Activated T-cell treated with anti-CD3 and anti-CD28 coated beads, Interleukin-2, amount 50 U/mL, for 24 hours (primary cell): ENCODE measurements around the gene ADAMTSL3.

Experiments
- DNase-seq: peaks from one replicate; pipeline ENCODE4 v3.0.0-alpha.2; 2020
- H3K27ac Mint-ChIP-seq: 2 replicates; pipeline ENCODE4 v1.8.0; 2020; ENCODE audit warnings: mild to moderate bottlenecking, mixed read lengths
- H3K27me3 Mint-ChIP-seq: 2 replicates; pipeline ENCODE4 v1.8.0; 2020; ENCODE audit warnings: mixed read lengths
- H3K36me3 Mint-ChIP-seq: 2 replicates; pipeline ENCODE4 v1.8.0; 2020; ENCODE audit warnings: low read depth, mixed read lengths
- H3K4me1 Mint-ChIP-seq: 2 replicates; pipeline ENCODE4 v1.8.0; 2020; ENCODE audit warnings: low read depth, mixed read lengths
- H3K4me3 Mint-ChIP-seq: 2 replicates; pipeline ENCODE4 v1.8.0; 2020; ENCODE audit warnings: mild to moderate bottlenecking, moderate library complexity, mixed read lengths
- H3K9me3 Mint-ChIP-seq: 2 replicates; pipeline ENCODE4 v1.8.0; 2020; ENCODE audit warnings: mixed read lengths

The ADAMTSL3 gene

DNA sequence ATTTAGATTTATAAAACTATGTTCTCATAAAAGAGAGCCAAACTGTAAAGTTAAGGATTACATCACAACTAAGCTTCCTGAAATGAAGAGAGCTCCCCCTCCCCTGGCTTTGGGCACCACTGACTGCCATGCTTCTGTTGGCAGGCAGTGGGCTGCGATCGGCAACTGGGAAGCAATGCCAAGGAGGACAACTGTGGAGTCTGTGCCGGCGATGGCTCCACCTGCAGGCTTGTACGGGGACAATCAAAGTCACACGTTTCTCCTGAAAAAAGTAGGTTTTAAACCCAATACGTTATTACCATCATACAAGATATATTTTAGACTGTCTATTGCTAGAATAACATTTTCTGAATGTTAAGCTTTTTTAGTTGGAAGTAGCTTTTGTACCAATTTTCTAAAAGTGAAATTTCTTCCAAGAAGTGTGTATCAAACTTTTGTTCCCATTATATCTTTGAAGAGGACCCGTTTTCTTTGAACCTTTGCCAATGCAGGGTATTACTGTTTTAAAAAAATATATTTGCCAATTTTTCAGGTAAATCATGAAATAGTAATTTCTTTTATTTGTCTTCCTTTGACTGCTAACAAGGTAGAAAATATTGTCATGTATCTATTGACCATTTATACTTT lies 184.1 kb downstream of the ADAMTSL3 start:
- peaks cover 7% of the 10 kb centered on the region for H3K27me3 Mint-ChIP-seq
- no peak overlapping the region for H3K27ac Mint-ChIP-seq
- DNase-seq: no peak
- H3K4me1 Mint-ChIP-seq: no peaks in the 10 kb centered on the region
- H3K9me3 Mint-ChIP-seq: no peaks in the 10 kb centered on the region
- no peak overlapping the region for H3K4me3 Mint-ChIP-seq
- H3K36me3 Mint-ChIP-seq: no peaks in the 10 kb centered on the region

DNA sequence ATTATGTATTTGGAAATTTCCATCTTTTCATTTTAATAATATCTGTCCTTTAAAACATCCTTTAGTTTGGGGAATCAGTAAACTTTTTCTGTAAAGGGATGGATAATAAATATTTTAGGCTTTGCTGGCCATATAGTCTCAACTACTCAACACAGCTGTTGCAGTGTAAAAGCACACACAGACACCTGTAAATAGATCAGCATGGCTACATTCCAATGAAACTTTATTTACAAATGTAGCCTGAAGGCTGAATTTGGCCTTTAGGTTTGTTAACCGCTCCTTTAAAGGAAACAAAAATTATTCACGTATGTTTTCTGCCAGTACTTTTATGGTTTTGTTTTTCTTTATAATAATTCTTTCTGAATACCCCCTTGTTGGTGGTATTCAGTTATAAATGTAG lies 184.8 kb downstream of the ADAMTSL3 start:
- peaks cover 3% of the 10 kb centered on the region for H3K27me3 Mint-ChIP-seq
- H3K4me1 Mint-ChIP-seq: no peaks in the 10 kb centered on the region
- H3K36me3 Mint-ChIP-seq: no peaks in the 10 kb centered on the region
- H3K27ac Mint-ChIP-seq: no peak overlapping the region
- DNase-seq: no peak
- H3K9me3 Mint-ChIP-seq: no peaks in the 10 kb centered on the region
- H3K4me3 Mint-ChIP-seq: no peak overlapping the region

DNA sequence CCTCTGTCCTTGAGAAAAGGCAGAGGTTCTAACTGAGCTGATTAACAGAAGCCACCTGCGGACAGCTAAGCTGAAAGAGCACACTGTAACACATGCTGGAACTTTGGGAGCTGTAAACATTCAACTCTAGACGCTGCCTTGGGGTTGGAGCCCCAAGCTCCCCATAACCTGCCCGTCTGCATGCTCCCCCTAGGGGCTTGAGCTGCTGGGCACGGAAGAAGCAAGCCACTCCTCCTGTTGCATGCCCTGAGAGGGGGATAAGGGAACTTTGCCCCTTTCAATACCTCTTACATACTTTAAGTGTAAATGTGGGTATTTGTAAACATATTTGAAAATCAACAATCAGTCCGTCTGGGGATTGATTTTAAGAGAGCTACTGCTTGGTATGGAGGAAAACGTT lies 188.4 kb downstream of the ADAMTSL3 start:
- Mint-ChIP-seq H3K4me1 (no peaks in the 10 kb centered on the region), H3K4me3 (no peak overlapping the region), H3K27me3 (no peaks in the 10 kb centered on the region), H3K36me3 (no peaks in the 10 kb centered on the region), H3K9me3 (no peaks in the 10 kb centered on the region), H3K27ac (no peak overlapping the region)
- DNase-seq: no peak

DNA sequence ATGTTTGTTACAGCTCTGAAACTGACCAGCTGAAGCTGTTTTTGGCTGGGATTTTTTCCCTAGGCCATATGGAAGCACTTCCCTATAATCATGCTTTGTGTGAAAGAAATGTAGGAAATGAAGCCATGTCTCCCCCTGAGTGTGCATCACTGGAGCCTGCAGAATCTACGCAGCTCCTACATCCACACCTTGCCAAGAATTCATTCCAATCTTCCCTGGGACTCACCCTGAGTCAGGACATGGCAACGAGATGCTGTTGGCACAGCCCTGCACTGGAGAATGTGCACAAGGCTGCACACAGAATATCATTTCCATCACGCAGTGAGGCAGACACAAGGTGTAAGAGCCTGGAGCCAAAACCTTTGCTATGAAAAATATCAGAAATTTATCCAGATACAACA lies 189.5 kb downstream of the ADAMTSL3 start:
- DNase-seq: no peak
- H3K27ac Mint-ChIP-seq: no peak overlapping the region
- no peaks in the 10 kb centered on the region for H3K4me1 Mint-ChIP-seq
- H3K9me3 Mint-ChIP-seq: no peaks in the 10 kb centered on the region
- no peaks in the 10 kb centered on the region for H3K36me3 Mint-ChIP-seq
- no peak overlapping the region for H3K4me3 Mint-ChIP-seq
- no peaks in the 10 kb centered on the region for H3K27me3 Mint-ChIP-seq

DNA sequence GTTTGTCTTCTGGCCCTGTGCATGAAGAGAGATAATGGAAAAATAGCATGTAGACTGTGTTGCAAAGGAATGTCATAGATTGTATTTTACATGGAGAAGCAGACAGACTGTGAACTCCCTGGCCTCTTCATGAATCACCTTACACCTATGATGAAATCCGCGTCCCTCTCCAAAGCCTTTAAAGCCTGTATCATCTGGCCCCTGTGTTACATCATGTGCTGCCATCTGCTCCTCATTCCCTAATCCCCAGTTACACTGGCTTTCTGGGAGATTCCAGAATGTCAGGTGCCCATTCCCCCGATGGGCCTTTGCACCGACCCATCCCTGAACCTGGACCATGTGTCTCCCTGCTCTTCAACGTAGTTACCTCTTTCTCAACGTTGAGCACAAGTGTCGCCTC lies 190.8 kb downstream of the ADAMTSL3 start:
- no peaks in the 10 kb centered on the region for H3K4me1 Mint-ChIP-seq
- H3K9me3 Mint-ChIP-seq: no peaks in the 10 kb centered on the region
- no peak overlapping the region for H3K4me3 Mint-ChIP-seq
- DNase-seq: no peak
- H3K27ac Mint-ChIP-seq: no peak overlapping the region
- no peaks in the 10 kb centered on the region for H3K27me3 Mint-ChIP-seq
- H3K36me3 Mint-ChIP-seq: no peaks in the 10 kb centered on the region

DNA sequence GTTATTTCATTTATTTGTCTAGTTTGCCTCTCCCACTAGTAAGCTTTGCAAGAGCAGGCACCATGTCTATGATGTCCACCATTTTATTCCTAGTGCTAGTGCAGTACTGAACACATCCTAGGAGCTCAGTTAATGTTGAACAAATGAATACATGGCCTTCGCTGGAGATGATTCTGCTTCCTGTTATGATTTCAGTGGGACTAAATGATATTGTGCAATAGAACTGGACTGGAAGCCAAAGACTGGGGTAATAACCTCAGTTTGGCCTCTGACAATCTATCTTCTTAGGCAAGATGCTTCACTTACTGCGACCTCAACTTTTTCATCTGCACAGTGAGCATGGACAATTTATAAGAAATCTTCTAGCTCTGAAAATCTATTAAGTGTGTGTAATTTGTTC lies 191.3 kb downstream of the ADAMTSL3 start:
- DNase-seq: no peak
- no peak overlapping the region for H3K27ac Mint-ChIP-seq
- H3K36me3 Mint-ChIP-seq: no peaks in the 10 kb centered on the region
- H3K27me3 Mint-ChIP-seq: no peaks in the 10 kb centered on the region
- H3K4me3 Mint-ChIP-seq: no peak overlapping the region
- no peaks in the 10 kb centered on the region for H3K4me1 Mint-ChIP-seq
- H3K9me3 Mint-ChIP-seq: no peaks in the 10 kb centered on the region

DNA sequence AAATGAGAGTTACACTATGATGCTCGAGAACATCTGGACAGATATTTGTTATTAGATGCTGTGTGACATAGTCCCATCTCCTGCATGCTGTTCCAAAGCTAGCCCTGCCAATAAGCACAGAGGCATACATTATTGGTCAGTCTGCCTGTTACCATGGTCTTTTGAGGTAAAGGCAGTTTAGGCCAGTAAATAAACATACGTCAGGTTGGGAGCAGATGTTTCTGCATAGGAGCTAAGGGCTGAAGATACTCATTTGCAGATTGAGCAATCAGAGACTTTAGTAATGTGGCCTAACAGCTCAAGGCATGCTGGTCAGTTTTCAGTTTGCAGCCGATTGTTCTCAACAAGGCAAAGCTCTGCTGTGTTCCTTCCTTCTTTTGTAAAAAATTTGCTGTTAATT lies 192.9 kb downstream of the ADAMTSL3 start:
- Mint-ChIP-seq H3K27ac (no peak overlapping the region), H3K4me1 (no peaks in the 10 kb centered on the region), H3K27me3 (no peaks in the 10 kb centered on the region), H3K36me3 (no peaks in the 10 kb centered on the region), H3K9me3 (no peaks in the 10 kb centered on the region), H3K4me3 (no peak overlapping the region)
- no peak for DNase-seq

DNA sequence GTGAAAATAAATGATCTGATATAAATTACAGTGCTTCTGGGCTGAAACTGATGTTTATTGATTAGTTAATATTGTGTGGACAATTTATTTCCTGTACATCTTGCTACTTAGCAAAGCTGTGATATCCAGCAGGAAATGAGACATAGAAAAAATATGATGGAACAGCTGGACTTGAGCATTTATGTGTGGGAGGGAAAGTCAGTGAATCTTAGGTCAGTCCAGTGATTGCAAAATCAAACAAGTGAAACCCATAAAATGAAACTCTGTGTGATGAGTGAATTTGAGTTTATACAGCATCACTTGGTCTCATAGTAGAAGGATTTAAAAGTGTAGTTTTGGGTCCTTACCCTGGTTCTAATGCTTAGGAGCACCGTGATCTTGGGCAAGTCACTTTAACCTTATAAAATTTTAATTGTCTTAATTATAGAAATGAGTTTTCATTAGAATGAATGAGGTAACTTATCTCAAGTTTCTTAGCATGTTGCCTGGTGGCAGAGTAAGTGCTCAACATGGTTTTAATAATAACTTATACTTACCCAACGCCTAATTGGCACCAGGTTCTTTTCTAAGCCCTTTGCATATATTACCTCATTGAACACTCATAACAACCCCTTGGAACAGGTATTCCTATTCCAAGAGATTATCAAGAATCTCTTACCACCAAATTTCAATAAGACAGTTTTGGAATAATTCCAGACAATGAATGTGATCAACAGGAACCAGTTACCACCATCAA lies 194.6 kb downstream of the ADAMTSL3 start:
- no peak overlapping the region for H3K27ac Mint-ChIP-seq
- no peaks in the 10 kb centered on the region for H3K4me1 Mint-ChIP-seq
- H3K36me3 Mint-ChIP-seq: no peaks in the 10 kb centered on the region
- no peak overlapping the region for H3K4me3 Mint-ChIP-seq
- H3K9me3 Mint-ChIP-seq: no peaks in the 10 kb centered on the region
- no peak for DNase-seq
- H3K27me3 Mint-ChIP-seq: no peaks in the 10 kb centered on the region

DNA sequence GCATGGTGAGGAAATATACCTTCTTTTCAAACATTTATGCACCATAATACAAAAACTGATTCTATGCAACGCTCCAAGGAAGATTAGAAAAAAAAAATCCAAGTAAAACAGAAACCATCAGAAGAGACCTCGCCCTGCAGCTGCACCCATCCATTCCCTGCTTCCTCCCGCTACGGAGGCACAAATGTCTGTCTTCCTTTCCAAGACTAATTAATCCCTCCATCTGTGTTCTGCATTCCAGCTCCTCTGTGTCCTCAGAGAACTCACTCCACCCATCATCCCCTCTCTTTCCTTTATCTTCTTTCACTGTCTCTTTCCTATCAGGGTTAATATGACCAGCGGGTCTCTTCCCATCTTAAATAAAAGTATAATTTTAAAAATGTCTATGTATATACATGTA lies 196.1 kb downstream of the ADAMTSL3 start:
- Mint-ChIP-seq H3K27ac (no peak overlapping the region), H3K4me1 (no peaks in the 10 kb centered on the region), H3K9me3 (no peaks in the 10 kb centered on the region), H3K4me3 (no peak overlapping the region), H3K36me3 (no peaks in the 10 kb centered on the region), H3K27me3 (no peaks in the 10 kb centered on the region)
- DNase-seq: no peak

DNA sequence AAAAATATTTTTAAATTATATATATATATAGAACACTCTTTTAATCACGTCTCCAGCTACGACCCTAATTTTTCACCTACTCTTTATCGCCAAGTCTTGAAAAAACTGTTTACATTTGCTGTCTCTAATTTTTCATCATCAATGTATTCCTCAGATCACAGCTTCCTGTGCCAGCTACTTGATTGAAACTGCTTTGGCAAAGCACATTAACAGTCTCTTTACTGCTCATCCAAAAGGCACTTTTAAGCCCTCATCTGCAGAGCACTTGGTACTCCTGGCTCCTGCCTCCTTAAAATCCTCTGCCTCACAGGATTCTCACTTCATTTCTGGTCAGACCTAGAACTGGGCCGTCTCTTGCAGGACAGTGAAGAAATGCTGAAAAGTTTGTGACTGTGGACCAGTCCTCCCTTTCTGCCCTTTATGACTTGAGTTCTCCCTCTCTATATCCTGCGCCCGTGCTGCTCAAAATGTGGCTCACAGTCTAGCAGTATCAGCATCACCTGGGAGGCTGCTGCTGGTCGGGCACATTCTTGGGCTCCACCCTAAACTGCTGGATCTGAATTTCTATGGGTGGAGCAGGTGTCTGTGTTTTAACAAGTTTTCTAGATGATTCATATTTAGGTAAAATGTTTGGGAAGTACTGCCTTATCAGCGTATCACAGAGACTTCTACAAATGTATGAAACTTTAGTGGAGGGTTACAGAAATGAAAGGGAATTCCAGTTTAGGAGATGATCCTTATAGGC lies 196.8 kb downstream of the ADAMTSL3 start:
- Mint-ChIP-seq H3K27ac (no peak overlapping the region), H3K4me3 (no peak overlapping the region), H3K36me3 (no peaks in the 10 kb centered on the region), H3K9me3 (no peaks in the 10 kb centered on the region), H3K4me1 (no peaks in the 10 kb centered on the region), H3K27me3 (peaks cover 2% of the 10 kb centered on the region)
- DNase-seq: no peak

DNA sequence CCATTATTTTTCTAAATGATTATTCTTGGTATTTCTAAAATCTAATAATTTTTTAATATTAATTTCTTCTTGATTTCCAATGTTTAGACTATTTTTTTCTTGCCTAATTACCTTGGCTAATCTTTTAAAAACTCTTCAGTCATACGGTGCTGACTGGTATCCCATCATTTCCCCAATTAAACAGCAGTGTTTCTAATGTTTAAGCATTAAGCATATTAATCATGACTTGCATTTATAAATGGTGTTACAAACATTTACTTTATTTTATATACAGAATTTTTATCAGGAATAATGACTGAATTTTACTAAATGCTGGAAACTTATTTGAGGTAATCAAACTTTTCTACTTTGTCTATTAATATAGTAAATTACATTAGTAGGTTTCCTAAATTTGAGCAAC lies 199.3 kb downstream of the ADAMTSL3 start:
- no peak overlapping the region for H3K4me3 Mint-ChIP-seq
- H3K36me3 Mint-ChIP-seq: no peaks in the 10 kb centered on the region
- peaks cover 11% of the 10 kb centered on the region for H3K27me3 Mint-ChIP-seq
- no peak overlapping the region for H3K27ac Mint-ChIP-seq
- no peak for DNase-seq
- no peaks in the 10 kb centered on the region for H3K9me3 Mint-ChIP-seq
- no peaks in the 10 kb centered on the region for H3K4me1 Mint-ChIP-seq

DNA sequence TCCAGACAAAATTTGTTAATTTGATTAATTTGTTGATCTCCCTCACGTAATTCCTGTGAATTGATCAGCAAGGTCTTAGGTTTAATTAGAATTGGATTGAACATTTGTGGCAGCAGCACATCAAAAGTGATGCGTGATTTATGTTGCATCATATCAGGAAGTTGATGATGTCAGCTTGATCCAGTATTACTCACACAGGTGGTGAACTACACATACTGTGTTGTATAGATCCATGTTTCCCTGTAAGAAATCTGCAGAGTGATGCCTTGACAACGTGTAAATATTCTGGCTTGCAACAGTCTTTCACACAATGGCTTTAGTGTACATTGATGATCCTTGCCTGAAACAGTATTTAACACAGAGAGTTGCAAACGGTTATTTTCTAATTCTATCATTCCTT lies 200.4 kb downstream of the ADAMTSL3 start:
- Mint-ChIP-seq H3K4me3 (no peak overlapping the region), H3K4me1 (no peaks in the 10 kb centered on the region), H3K27me3 (peaks cover 15% of the 10 kb centered on the region), H3K36me3 (no peaks in the 10 kb centered on the region), H3K27ac (no peak overlapping the region), H3K9me3 (no peaks in the 10 kb centered on the region)
- no peak for DNase-seq

DNA sequence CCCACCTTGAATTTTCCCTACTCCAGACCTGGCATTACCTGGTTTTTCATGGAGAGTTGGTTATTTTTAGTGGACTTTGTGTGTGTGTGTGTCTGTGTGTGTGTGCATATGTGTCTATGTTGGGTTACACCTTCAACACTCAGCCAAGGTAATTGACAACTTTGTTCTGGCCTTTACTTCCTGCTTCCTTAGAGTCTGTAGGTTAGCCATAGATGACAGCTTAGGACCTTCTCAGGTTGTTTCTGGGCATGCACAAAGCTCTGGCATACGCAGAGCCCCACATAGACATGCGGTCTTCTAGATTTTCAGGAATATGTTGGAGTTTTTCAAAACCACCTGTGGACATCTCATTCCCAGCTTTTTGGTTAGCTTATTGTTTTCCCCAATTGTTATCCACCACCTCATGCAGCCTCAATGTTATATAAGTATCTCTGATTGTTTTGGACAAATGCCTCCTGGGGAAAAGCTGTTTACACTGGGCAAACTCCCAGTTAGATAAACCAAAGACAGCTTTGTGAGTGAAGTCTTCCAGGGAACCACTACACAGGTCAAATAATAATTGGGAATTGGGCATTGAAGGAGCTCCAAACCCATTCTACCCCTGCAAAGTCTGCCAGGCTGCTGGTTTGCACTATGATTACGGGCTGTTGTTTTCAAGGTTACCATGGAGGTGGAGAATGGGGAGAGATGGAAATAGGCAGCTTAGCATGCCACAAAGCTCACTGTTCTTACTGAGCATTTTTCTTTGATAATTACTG lies 201.2 kb downstream of the ADAMTSL3 start:
- no peak for DNase-seq
- H3K27ac Mint-ChIP-seq: no peak overlapping the region
- H3K4me1 Mint-ChIP-seq: no peaks in the 10 kb centered on the region
- H3K9me3 Mint-ChIP-seq: no peaks in the 10 kb centered on the region
- peaks cover 15% of the 10 kb centered on the region for H3K27me3 Mint-ChIP-seq
- H3K36me3 Mint-ChIP-seq: no peaks in the 10 kb centered on the region
- H3K4me3 Mint-ChIP-seq: no peak overlapping the region

DNA sequence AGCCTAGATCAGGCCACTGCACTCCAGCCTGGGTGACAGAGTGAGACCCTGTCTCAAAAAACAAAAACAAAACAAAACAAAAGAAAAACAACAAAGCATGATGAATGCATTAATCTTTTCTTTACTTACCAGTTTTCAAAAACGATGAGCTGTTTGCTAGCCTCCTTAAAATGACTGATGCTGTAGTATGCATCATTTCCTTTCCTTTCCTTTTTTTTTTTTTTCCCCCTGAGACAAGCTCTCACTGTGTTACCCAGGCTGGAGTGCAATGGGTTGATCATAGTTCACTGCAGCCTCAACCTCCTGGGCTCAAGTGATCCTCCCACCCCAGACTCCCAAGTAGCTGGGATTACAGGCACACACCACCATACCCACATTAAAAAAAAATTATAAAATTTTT lies 202.0 kb downstream of the ADAMTSL3 start:
- Mint-ChIP-seq H3K27ac (no peak overlapping the region), H3K36me3 (no peaks in the 10 kb centered on the region), H3K4me3 (no peak overlapping the region), H3K27me3 (peaks cover 15% of the 10 kb centered on the region), H3K9me3 (no peaks in the 10 kb centered on the region), H3K4me1 (no peaks in the 10 kb centered on the region)
- DNase-seq: no peak
